DMS79 (cell line): Measurements from ENCODE around the gene CALHM2.

Experiments
- DNase-seq: peaks from one replicate; lab custom pipeline; 2025; lab: John Stamatoyannopoulos, UW

CALHM2 gene

GRCh38 chr10:103475437-103475836 lies 23.3 kb upstream of the CALHM2 start:
- DNase-seq = no peak

DNA sequence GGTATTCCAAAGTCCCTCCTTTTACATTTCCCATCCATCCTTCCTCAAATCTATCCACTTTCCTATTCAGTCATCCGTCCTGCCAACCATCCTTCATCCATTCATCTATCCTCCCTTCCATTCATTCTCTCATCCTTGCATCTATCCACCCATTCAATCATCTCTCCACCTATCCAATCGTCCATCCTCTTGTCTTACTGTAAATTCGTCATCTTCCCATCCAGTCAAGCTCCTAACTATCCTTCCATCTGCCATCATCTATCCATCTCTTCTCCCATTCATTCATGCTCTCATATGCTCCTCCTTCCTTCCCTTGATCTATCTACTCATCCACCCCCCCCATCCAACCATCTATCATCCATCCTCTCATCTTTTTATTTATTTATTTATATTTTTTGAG lies 21.9 kb upstream of the CALHM2 start:
- DNase-seq = no peak

DNA sequence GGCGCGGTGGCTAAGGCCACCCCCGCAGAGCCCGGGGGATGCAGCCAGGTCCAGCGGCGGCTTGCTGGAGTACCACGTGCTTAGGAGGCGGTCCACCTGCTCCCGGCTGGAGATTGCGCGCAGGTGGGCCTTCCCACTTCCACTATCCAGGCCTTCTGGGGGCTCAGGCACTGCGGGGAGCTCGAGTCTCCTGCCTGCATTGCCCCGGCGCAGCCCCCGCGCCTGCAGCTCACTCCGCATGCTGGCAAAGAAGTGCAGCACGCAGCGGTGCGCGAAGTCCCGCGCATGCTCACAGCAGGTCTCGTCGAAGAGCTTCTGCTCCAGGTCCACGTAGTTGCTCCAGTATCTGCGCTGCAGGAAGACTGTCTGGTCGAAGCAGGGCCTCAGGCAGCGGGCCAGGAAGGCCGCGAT lies 21.1 kb upstream of the CALHM2 start:
- DNase-seq = no peak

- DNase-seq = no peak
These were observed 19.8 kb upstream of the CALHM2 start for GRCh38 chr10:103472005-103472404.

DNA sequence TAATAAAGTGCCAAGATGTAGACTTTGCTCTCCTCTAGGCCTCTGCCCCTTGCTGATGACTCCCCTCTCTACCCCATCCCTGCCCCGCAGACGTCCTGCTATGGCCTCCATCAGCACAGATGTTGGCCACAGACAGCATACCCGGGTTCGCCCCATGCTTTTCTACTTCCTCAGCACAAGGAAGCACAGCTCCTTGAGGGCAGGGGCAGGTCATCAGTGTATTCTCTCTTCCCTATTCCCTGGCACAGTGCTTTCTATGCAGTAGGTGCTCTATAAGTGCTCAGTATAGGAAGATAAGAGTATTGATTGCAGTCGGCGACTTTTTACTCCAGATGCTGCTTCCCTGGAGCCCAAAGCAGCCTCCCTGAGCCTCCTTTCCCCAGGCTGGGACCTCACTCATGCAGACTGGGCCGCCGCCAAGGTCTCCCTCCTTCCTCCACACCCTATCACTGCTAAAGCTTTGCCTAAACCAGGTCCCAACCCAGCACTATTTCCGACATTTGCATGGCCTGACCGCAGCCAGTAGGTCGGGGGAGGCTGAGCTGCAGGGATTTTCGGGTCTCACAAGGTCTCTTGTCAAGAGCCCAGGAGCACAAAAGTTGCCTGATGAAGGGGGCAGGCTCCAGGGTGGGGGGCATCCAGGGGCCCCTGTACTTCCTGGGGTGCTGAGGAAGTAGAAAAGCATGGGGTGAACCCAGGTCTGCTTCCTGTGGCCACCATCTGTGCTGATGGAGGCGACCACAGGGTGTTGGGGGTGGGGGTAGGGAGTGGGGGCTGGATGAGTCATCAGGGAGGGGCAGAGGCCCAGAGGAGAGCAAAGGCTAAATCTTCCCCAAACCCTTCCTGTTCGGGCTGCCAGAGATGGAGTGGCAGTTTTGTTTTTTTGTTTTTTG lies 18.8 kb upstream of the CALHM2 start:
- no peak for DNase-seq

- no peak for DNase-seq
These were observed 17.0 kb upstream of the CALHM2 start for GRCh38 chr10:103469201-103469600.

DNA sequence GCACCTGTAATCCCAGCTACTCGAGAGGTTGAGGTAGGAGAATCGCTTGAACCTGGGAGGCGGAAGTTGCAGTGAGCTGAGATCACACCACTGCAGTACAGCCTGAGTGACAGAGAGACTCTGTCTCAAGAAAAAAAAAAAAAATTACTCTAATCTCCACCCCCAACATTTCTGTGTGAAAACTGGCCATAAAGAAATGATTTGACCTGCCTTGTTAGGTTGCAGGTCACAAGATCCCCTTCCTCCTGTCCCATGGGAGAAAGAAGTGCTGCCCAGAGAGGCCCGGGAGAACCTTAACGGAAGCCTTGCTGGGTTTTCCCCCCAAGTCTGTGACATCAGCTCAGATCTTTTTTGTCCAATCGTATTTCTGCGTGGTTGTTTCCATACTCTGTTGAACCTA lies 15.2 kb upstream of the CALHM2 start:
- DNase-seq = no peak

DNA sequence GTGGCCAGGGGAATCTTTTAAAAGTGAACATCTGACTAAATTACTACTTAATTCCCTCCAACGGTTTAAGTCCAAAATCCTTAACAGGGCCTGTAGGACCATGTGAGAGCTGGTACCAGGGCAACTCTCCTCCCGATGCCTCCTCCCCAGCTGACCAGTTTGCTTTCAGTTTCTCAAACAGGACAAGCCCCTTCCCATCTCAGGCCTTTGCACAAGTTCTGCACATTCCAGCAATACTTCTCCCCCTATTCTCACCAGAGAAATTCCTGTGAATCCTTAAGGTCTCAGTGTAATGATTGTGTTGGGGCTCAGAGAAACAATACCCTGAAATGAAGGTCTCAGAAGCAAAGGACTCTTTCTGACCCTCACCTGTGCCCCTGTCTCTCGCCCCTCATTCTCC lies 14.6 kb upstream of the CALHM2 start:
- no peak for DNase-seq

GRCh38 chr10:103465411-103466179 lies 13.4 kb upstream of the CALHM2 start:
- DNase-seq = no peak

- no peak for DNase-seq
These were observed 11.3 kb upstream of the CALHM2 start for GRCh38 chr10:103463499-103463898.

- no peak for DNase-seq
These were observed 7.4 kb upstream of the CALHM2 start for GRCh38 chr10:103459615-103460014.

DNA sequence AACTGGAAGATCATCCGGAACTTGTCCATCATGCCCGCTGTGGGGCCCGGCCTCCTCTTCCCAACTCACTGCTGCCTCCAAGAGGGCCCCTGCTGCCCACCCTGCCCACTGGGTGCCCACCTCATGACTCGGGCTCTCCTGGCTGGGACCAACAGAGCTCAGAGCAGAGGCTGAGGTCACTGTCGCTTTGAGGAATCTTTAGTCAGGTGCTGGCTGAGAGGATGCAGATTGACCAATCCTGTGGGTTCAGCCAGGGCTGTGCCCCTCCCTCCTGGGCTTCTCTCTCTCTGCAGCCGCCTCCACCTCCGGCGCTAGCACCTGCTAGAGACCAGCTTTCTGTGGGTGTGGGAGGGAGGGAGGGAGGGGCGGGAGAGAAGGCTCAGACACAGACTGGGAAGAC lies 6.5 kb upstream of the CALHM2 start, which contains the start of gene CALHM1:
TSS of gene CALHM1 (minus strand) at position 181 of the 400 bp plus-strand sequence. CDS start at position 32, 149 bp downstream.
- no peak for DNase-seq

DNA sequence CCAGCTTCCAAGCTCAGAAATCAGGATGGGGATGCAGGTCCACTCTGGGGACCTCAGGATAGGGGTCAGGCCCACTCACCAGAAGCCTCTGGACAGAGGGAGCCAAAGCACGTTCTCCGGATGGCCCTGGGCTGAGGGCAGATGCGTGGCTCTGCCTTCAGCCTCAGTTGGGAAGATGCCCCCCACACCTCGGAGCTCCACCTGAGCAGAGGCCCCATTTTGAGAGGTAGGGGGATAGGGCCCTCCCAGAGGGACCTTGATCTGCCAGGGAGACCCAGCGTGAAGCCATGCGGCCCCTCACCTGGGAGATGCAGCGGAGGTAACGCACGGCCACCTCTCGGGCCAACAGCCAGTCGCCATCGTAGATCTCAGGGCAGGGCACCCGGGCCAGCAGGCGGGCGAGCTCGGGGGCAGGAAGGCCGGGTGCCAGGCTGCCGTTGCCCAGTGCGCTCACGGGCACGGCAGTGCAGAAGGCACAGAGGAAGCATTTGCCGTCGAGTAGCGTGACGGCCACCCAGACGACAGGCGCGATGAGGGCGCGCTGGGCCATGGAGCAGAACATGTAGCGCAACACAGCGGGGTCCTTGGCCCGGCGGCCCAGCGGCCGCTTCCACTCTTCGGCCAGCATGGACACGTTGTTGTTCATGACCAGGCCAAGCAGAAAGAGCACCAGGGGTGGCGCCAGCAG lies 5.9 kb upstream of the CALHM2 start:
- DNase-seq = no peak

- no peak for DNase-seq
These were observed 5.1 kb upstream of the CALHM2 start for GRCh38 chr10:103457176-103457712.

DNA sequence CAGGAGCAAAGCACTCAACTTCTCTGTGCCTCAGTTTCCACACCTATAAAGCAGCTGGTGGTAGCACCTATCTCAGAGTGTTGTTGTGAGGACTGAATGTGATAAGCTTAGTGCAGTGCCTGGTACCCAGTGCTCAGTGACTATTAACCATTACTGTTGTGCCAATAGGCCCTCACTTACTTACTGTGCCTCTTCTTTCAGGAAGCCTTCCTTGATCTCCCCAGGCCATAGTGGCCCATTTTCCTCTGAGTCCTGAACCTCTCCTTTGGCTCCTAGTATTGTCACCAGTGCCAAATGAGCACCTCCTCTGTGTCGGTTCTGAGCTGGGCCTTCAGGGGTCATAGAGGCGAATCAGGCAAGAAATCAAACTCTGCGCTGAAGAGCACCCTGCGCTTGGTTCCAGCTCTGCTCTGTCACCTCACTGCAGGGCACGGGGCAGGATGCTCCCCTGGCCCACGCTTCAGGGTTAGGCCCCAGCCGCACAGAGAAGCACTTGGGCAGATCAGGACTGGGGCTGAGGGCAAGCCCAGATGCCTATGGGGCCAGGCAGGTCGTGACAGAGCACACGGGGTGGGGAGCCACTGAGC lies 4.0 kb upstream of the CALHM2 start:
- DNase-seq = no peak

DNA sequence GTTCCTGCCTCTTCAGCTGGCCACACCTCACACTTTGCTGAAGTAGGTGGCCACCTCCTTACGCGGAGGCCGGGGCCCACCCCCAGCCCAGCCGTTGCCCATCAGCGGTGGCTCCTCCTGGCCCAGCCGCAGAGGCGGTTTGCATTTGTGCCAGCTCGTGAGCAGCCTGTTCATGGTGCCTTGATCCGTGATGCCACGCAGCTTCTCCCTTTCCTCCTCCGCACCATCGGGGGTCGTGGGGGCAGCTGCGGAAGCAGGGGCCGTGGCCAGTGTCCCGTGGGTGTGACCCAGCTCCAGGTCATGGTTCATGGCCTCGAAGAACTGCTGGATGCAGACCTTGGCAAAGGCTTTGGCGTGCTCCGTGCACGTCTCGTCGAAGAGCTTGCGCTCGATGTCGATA lies 3.1 kb upstream of the CALHM2 start:
- no peak for DNase-seq

GRCh38 chr10:103454026-103454425 lies 1.9 kb upstream of the CALHM2 start:
- DNase-seq = no peak

GRCh38 chr10:103452506-103453230 lies 498 bp upstream of the CALHM2 start:
- DNase-seq = no peak

DNA sequence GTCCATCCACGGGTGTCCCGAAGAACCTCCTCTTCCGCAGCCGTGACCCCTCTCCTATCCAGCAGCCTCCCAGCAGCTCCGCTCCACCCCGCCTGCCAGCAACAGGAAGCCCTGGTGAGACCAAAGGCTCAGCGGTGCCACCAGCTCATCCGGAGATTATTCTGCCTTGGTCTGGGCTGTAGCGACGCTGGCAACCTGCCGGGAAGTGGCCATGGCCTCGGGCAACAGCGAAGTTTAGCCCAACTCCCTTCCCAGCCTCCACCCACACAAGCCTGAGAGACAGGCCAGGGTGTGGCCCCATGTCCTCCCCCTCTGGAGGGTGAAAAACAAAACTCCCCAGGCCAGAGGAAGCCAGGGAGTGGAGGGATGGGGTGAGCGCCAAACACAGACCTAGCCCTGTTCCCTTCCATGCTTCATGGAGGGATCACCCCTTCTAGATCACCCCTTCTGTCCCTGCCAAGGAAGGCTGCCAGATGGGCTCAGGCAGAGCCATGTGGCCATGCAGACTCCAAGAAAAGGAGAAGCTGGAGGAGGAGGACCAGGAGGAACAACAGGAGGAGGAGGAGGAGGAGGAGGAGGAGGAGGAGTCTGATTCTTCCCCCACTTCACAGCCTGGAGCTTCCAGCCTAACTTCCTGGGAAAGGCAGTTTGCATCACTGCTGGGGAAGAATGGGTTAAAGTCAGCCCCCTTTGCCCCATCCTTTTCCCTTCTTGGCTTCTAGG lies 918 bp downstream of the CALHM2 start:
- no peak for DNase-seq

GRCh38 chr10:103450201-103450695 lies 1.9 kb downstream of the CALHM2 start:
- DNase-seq = no peak
